K562 (cell line): ENCODE measurements around the gene KANK2. TPM values are rescaled to one million over a fixed set of nuclear protein-coding genes. Genes with fewer than 3 reads are reported as not detected.

Experiments
- CAMTA2 ChIP-seq: fragments of 250-450 bp; sonication (Bioruptor Pico); conservative IDR thresholded peaks from 2 replicates; pipeline ENCODE4 v1.5.1; 2022
- CSDE1 ChIP-seq, 2 experiments: fragments of 450-650 bp; IDR thresholded peaks; 2 replicates each; pipeline ENCODE4 v1.6.1; 2016; ENCODE audit warnings: mild to moderate bottlenecking in 1 of 2
- GTF3C2 ChIP-seq: IDR thresholded peaks from 3 replicates; pipeline ENCODE4 v1.6.1; 2011; ENCODE audit warnings: borderline replicate concordance, mild to moderate bottlenecking, moderate library complexity; ENCODE audit not compliant: insufficient read length; ENCODE audit errors: extremely low read depth
- NFE2L1 ChIP-seq: fragments of 450-650 bp; IDR thresholded peaks from 2 replicates; pipeline ENCODE4 v1.6.1; 2016; ENCODE audit warnings: missing genetic modification characterization, low read depth, mild to moderate bottlenecking, missing compliant biosample characterization, moderate library complexity, borderline replicate concordance
- NFIC ChIP-seq: fragments of 450-650 bp; IDR thresholded peaks from 2 replicates; pipeline ENCODE4 v1.6.1; 2017; ENCODE audit warnings: mild to moderate bottlenecking, inconsistent platforms
- OTX1 ChIP-seq: fragments of 450-650 bp; formaldehyde crosslinking; IDR thresholded peaks from 2 replicates; pipeline ENCODE4 v1.4.0; 2022; ENCODE audit warnings: mild to moderate bottlenecking
- TSHZ1 ChIP-seq: fragments of 250-450 bp; sonication (Bioruptor Pico); IDR thresholded peaks from 2 replicates; pipeline ENCODE4 v1.4.0; 2020; ENCODE audit warnings: mild to moderate bottlenecking, moderate library complexity
- YBX1 ChIP-seq: fragments of 450-650 bp; IDR thresholded peaks from 2 replicates; pipeline ENCODE4 v1.7.1; 2016; ENCODE audit warnings: mild to moderate bottlenecking
- ZHX1 ChIP-seq: fragments of 150-350 bp; conservative IDR thresholded peaks from 2 replicates; pipeline ENCODE4 v1.6.1; 2014; ENCODE audit warnings: low read length
- ZMIZ1 ChIP-seq, 2 experiments: fragments of 150-350 bp in 1 of 2; IDR thresholded peaks; 2 replicates each; pipeline ENCODE4 v1.6.1; 2012 to 2016; ENCODE audit warnings: low read depth in 2 of 2, low read length in 2 of 2, mild to moderate bottlenecking in 1 of 2, moderate library complexity in 1 of 2
- polyA plus RNA-seq, 8 experiments: library from polyadenylated mRNA; depleted of rRNA in 4 of 8; stranded (reverse) in 5 of 8; unstranded in 3 of 8; fragments of >200 nt; fragmentation: Nextera tagmentation in 2 of 8; fragmentation: Illumina TruSeq in 1 of 8; extraction: Ambion mirVana in 2 of 8; extraction: Trizol in 1 of 8; gene quantifications; 2 replicates each; pipeline versions ENCODE4 v1.2.1 to v1.2.3, GENCODE V29; 2011 to 2014; ENCODE audit warnings: inconsistent platforms in 1 of 8, missing spikeins in 1 of 8
- total RNA-seq, 7 experiments: library from RNA; depleted of rRNA in 6 of 7; stranded (reverse); fragments of >200 nt in 6 of 7; fragmentation: Illumina TruSeq in 2 of 7; extraction: Trizol in 2 of 7; gene quantifications; 2 replicates each; pipeline versions ENCODE4 v1.2.1 to v1.2.3, GENCODE V29; 2011 to 2021; ENCODE audit warnings: low replicate concordance in 1 of 7

The KANK2 gene
- total and polyA plus RNA-seq, 9 of the 15 experiments (the other 6 are each of a cell fraction or from before 2014, with no cell fraction given), result 4.4 to 47.8 (median 21.3) TPM

- TF ChIP-seq ZHX1 (no peak), CSDE1 (IDR thresholded peaks at IDR 0.05) (no peak), YBX1 (no peak), CAMTA2 (no peak), OTX1 (CRISPR knock-in tag) (no peak), GTF3C2 (no peak), NFIC (no peak), ZMIZ1 (IDR thresholded peaks at IDR 0.05; ENCODE audit: low read depth in 2 of 2, low read length in 2 of 2) (no peak), TSHZ1 (CRISPR knock-in tag) (no peak), NFE2L1 (tag) (no peak)
Observed at GRCh38 chr19:11237321-11237720, 40.0 kb upstream of the KANK2 start (continued).
